Activated CD8-positive, alpha-beta memory T cell treated with anti-CD3 and anti-CD28 coated beads, Interleukin-2, amount 10 ng/mL, durations not matched to agents 7 days and 5 days (primary cell): ENCODE data around the gene TBC1D16. TPM values are rescaled to one million over a fixed set of nuclear protein-coding genes. Genes with fewer than 3 reads are reported as not detected.
"Not testable (repeated sequence)": the region's sequence is repeated elsewhere in the genome, so short reads cannot be mapped to it uniquely, and the experiment has no call there.

ENCODE experiments used
- ATAC-seq: fragments of 150-1000 bp; cut with Tn5 transposase; one replicate; pipeline ENCODE4 v1.10.0; 2021; ENCODE audit warnings: moderate library complexity
- CTCF ChIA-PET: fragments of 350-600 bp; sonication (Branson Sonifier 250); formaldehyde crosslinking; loops from one replicate; lab custom pipeline; 2021; ENCODE audit warnings: antibody characterized with exemption; lab: Charles Lee
- DNase-seq: peaks from one replicate; pipeline ENCODE4 v3.0.0-alpha.2; 2020
- H3K27ac Mint-ChIP-seq: one replicate; pipeline ENCODE4 v1.8.0; 2021; ENCODE audit warnings: mild to moderate bottlenecking, mixed read lengths
- H3K27me3 Mint-ChIP-seq: one replicate; pipeline ENCODE4 v1.8.0; 2021; ENCODE audit warnings: mixed read lengths
- H3K36me3 Mint-ChIP-seq: one replicate; pipeline ENCODE4 v1.8.0; 2021; ENCODE audit warnings: mild to moderate bottlenecking, mixed read lengths
- H3K4me1 Mint-ChIP-seq: one replicate; pipeline ENCODE4 v1.8.0; 2021; ENCODE audit warnings: mixed read lengths
- H3K4me3 Mint-ChIP-seq: one replicate; pipeline ENCODE4 v1.8.0; 2021; ENCODE audit warnings: mild to moderate bottlenecking, moderate library complexity, mixed read lengths
- H3K9me3 Mint-ChIP-seq: one replicate; pipeline ENCODE4 v1.8.0; 2022; ENCODE audit warnings: low read depth, mixed read lengths
- total RNA-seq, 2 experiments: library from RNA; stranded (reverse); gene quantifications; one replicate each; pipeline ENCODE4 v1.2.3, GENCODE V29; 2021

The TBC1D16 gene
- total RNA-seq, 2 experiments from 2014 or later = 1.2 to 2.8 TPM

- Mint-ChIP-seq H3K36me3 (no peaks in the 10 kb centered on the region), H3K4me3 (no peak overlapping the region), H3K9me3 (no peaks in the 10 kb centered on the region), H3K27me3 (peaks cover 16% of the 10 kb centered on the region), H3K27ac (no peak overlapping the region), H3K4me1 (peaks cover 7% of the 10 kb centered on the region)
- ATAC-seq (no peak), DNase-seq (no peak)
- CTCF ChIA-PET = no interaction called here
These were observed 78.8 kb downstream of the TBC1D16 start for GRCh38 chr17:79956853-79957252.

- peaks cover 16% of the 10 kb centered on the region for H3K27me3 Mint-ChIP-seq
- H3K27ac Mint-ChIP-seq, H3K4me1 Mint-ChIP-seq, ATAC-seq, DNase-seq, H3K9me3 Mint-ChIP-seq, H3K36me3 Mint-ChIP-seq, CTCF ChIA-PET, H3K4me3 Mint-ChIP-seq: not testable (repeated sequence)
These were observed 79.3 kb downstream of the TBC1D16 start for GRCh38 chr17:79956441-79956735.

DNA sequence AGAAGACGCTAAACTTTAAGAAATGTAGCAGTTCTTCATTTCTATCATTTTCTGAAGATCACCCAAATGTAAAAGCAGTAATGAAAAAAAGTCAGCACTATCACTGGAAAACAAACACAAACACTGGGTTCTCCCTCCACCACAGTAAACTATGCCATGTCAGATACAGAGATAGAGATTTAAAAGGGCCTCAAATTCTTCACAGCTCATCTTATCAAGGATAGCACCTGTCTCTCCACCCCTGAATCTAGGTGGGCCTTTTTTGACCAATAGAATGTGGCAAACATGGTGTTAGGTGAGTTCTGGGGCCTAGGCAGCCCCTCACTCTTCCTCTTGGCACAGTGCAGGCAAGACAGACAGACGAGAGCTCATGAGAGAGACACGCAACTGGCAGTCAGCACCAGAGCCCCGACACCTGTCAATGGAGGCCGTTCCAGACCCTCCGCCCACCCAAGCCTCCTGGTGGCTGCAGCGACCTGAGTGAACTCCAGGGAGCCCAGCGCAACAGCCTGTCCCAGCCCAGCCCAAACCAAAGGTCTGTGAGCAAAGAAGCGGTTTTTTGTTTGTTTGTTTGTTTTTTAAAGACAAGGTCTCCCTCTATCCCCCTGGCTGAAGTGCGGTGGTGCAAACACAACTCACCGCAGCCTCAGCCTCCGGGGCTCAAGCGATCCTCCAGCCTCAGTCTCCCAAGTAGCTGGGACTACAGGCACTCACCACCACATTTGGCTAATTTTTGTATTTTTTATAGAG, 79.8 kb downstream of the TBC1D16 start:
- Mint-ChIP-seq H3K27ac (no peak overlapping the region), H3K4me1 (peaks cover 3% of the 10 kb centered on the region), H3K9me3 (no peaks in the 10 kb centered on the region), H3K4me3 (no peak overlapping the region), H3K27me3 (peaks cover 16% of the 10 kb centered on the region), H3K36me3 (no peaks in the 10 kb centered on the region)
- ATAC-seq = no peak
- CTCF ChIA-PET = interaction anchor here (0.7 kb wide), 1 partner anchor 52 kb away, joined by 5 read pairs; no protein-coding TSS in a partner anchor
- DNase-seq = no peak

- DNase-seq (no peak), ATAC-seq (no peak)
- Mint-ChIP-seq H3K36me3 (no peaks in the 10 kb centered on the region), H3K27me3 (peaks cover 16% of the 10 kb centered on the region), H3K4me3 (no peak overlapping the region), H3K27ac (no peak overlapping the region), H3K9me3 (no peaks in the 10 kb centered on the region), H3K4me1 (peaks cover under 1% of the 10 kb centered on the region)
- CTCF ChIA-PET = interaction anchor here (0.7 kb wide), 1 partner anchor 53 kb away, joined by 5 read pairs; no protein-coding TSS in a partner anchor
These were observed 80.5 kb downstream of the TBC1D16 start for GRCh38 chr17:79955167-79955549.

DNA sequence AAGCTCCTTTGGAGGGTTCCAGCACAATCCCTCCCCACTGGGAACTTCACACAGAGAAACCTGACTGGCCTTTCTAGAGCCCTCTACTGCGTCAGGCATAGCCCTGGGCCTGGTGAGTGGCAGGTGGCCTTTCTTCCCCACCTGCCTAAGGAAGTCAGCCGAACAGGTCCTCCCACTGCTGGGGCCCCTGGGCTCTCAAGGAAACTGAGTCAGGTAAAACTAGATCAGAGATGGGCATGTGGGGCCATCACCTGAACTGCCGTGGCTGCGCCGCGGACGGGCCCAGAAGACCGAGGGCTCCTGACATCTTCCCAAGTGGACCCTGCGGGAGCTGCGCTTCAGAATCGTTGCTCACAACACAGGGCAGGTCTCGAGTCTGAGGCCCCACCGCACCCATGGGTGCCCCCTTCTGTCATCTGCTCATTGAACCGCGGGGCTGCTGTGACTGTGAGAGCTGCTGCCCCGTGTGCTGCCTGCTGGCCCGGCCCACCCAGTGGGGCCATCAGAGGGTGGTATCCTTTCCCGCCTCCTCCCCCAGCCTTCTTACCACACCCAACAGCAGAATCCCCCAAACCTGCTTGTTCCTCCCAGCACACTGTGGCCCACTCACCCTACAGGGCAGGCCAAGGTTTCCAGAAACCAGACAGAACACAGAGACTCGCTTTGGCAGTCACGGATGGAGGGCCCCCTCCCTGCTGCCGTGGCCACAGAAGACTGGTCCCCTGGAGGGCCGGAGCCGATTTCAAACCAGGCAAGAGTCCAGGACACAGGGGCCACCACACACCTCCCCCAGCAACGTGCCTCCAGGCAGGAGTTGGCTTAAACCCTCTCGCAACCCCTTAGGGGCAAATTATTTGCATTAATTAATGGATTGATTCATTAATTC, 81.1 kb downstream of the TBC1D16 start:
- H3K36me3 Mint-ChIP-seq = no peaks in the 10 kb centered on the region
- no peak overlapping the region for H3K27ac Mint-ChIP-seq
- no peak overlapping the region for H3K4me3 Mint-ChIP-seq
- no peaks in the 10 kb centered on the region for H3K4me1 Mint-ChIP-seq
- ATAC-seq (no peak), DNase-seq (no peak)
- H3K9me3 Mint-ChIP-seq = no peaks in the 10 kb centered on the region
- CTCF ChIA-PET = interaction anchor here (0.7 kb wide), 1 partner anchor 109 kb away, joined by 3 read pairs; no protein-coding TSS in a partner anchor
- peaks cover 15% of the 10 kb centered on the region for H3K27me3 Mint-ChIP-seq

DNA sequence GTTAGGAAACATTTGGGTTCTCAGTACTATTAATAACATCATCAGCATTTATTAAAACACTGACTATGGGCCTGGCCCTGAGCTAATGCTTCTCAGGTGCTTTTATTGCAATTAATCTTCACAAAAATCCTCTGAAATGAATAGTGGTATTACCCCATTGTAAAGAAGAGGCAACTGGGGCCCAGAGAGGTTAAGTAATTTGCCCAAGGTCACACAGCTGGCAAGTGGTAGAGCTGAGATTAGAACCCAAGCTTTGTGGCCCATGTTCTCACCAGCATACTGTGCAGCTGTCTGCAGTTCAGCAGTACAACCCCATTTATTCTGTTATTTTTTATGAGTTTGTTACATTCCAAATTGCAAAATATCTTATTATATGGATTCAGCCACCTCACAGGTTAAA, 82.3 kb downstream of the TBC1D16 start:
- Mint-ChIP-seq H3K36me3 (no peaks in the 10 kb centered on the region), H3K27ac (no peak overlapping the region), H3K27me3 (peaks cover 5% of the 10 kb centered on the region), H3K4me3 (no peak overlapping the region), H3K4me1 (no peaks in the 10 kb centered on the region), H3K9me3 (no peaks in the 10 kb centered on the region)
- no peak for DNase-seq
- no peak for ATAC-seq
- CTCF ChIA-PET = interaction anchor here (0.5 kb wide), 1 partner anchor 158 kb away, joined by 3 read pairs; no protein-coding TSS in a partner anchor

GRCh38 chr17:79952901-79953300, 82.8 kb downstream of the TBC1D16 start:
- CTCF ChIA-PET = no interaction called here
- H3K4me3 Mint-ChIP-seq = no peak overlapping the region

DNA sequence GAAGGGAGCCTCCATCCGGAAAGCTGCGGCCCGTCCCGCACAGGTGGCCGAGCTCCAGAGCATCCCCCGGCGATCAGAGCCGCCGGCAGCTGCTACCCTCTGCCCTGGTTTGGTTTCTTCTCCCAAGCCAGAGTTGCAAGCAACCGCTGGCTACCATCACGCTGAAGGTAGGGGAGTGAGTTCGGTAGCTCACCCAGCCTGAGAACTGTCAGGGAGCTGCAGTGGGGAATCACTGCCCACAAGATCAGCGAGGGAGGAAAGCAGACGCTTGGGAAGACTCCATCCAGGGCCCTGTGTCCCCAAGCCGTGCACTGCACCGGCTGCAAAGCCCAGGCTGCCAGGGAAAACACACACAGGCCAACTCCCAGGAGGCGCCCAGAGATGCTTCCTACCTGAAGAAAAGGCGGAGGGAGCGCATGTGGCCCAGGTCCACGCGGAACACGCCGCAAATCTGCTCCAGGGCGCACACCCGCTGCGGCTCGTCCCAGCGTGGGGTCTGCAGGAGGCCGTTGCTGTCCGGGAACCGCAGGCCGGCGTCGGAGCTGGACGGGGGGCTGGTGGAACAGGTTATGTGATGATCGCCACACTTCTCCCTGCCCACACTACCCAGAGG, 83.3 kb downstream of the TBC1D16 start:
- no peaks in the 10 kb centered on the region for H3K36me3 Mint-ChIP-seq
- no peak overlapping the region for H3K4me3 Mint-ChIP-seq
- ATAC-seq = no peak
- H3K4me1 Mint-ChIP-seq = no peaks in the 10 kb centered on the region
- no peaks in the 10 kb centered on the region for H3K9me3 Mint-ChIP-seq
- H3K27me3 Mint-ChIP-seq = peaks cover 3% of the 10 kb centered on the region
- CTCF ChIA-PET = no interaction called here
- no peak overlapping the region for H3K27ac Mint-ChIP-seq
- no peak for DNase-seq

More at GRCh38 chr17:79952901-79953300, 82.8 kb downstream of the TBC1D16 start:
- DNase-seq (no peak), ATAC-seq (no peak)
- Mint-ChIP-seq H3K27ac (no peak overlapping the region), H3K9me3 (no peaks in the 10 kb centered on the region), H3K36me3 (no peaks in the 10 kb centered on the region), H3K4me1 (no peaks in the 10 kb centered on the region), H3K27me3 (peaks cover 3% of the 10 kb centered on the region)

DNA sequence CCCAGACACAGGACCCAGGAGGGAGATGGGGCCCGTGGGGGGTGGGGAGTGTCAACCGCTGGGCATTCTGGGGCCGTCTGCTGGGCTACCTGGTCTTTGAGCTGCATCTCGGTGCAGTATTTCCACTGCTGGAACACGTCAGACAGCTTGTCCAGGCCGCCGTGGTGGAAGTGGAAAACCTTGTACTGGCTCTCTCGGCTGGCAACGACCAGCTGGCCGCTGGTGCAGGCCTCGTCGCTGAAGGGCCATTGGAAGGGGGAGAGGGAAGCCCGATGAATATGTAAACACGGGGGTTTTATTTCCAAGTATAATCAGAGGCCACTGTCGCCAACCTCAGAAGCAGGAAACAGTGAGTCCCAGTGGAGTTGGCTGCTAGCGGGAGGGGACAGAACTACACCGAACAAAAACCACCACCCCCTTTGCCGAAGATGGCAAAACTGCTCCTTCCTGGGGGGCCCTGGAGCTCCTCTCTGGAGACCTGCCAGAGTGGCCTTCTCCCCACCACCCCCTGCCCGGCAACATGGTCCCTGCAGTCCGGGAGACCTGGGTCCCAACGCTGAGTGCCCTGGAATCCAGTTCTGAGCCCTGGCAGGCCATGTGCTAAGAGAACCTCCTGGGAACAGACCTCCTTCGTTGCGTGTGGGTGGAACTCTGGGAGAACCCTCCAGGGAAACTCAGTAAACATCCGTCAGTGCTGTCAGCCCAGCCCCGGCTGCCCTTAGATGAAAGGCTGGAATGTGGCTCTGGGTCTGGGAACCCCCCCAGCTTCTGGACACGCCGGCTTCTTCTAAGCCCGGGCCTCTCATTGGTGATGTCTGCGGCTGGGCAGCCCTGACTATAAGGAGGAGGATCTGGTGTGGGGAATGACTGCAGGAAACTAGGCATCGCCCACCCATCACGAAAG, 84.1 kb downstream of the TBC1D16 start:
- Mint-ChIP-seq H3K27ac (no peak overlapping the region), H3K4me1 (no peaks in the 10 kb centered on the region), H3K4me3 (no peak overlapping the region), H3K27me3 (no peaks in the 10 kb centered on the region), H3K9me3 (no peaks in the 10 kb centered on the region), H3K36me3 (no peaks in the 10 kb centered on the region)
- DNase-seq (no peak), ATAC-seq (no peak)
- CTCF ChIA-PET = no interaction called here

- Mint-ChIP-seq H3K9me3 (no peaks in the 10 kb centered on the region), H3K36me3 (no peaks in the 10 kb centered on the region), H3K27me3 (no peaks in the 10 kb centered on the region), H3K27ac (no peak overlapping the region), H3K4me1 (no peaks in the 10 kb centered on the region), H3K4me3 (no peak overlapping the region)
- ATAC-seq = no peak
- DNase-seq = no peak
- CTCF ChIA-PET = no interaction called here
These were observed 84.9 kb downstream of the TBC1D16 start for GRCh38 chr17:79950751-79951150.

- no peaks in the 10 kb centered on the region for H3K27me3 Mint-ChIP-seq
- CTCF ChIA-PET = no interaction called here
- H3K36me3 Mint-ChIP-seq = no peaks in the 10 kb centered on the region
- no peak overlapping the region for H3K4me3 Mint-ChIP-seq
- ATAC-seq (no peak), DNase-seq (no peak)
- no peak overlapping the region for H3K27ac Mint-ChIP-seq
- H3K9me3 Mint-ChIP-seq = no peaks in the 10 kb centered on the region
- H3K4me1 Mint-ChIP-seq = no peaks in the 10 kb centered on the region
These were observed 85.4 kb downstream of the TBC1D16 start for GRCh38 chr17:79950306-79950705.

DNA sequence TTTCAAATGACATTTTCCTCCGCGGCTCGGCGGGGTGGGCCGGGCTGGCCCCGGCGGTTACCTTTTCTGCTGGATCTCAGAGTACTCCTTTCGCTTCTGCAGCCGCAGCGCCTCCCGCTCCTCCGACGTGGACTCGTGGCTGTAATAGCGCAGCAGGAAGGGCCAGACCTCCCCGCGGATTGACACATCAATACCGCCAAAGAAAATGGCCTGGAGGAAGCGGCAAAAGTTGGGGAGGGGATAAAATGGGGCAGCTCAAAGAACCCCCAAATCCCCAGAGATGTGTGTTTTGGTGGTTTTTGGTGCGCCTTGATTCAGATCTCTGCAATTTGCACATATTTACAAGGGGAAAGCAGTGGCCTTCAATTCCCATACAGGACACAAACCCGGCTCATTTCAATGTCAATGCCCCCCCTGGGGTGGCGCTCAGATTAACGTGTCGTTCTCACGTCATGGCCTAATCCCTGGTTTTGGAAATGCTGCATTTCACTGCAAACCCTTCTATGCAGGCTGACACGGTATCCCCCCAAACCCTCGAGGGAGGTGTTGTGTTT, 85.9 kb downstream of the TBC1D16 start:
- H3K27ac Mint-ChIP-seq = no peak overlapping the region
- CTCF ChIA-PET = no interaction called here
- DNase-seq = no peak
- no peaks in the 10 kb centered on the region for H3K4me1 Mint-ChIP-seq
- H3K9me3 Mint-ChIP-seq = no peaks in the 10 kb centered on the region
- ATAC-seq = no peak
- H3K4me3 Mint-ChIP-seq = no peak overlapping the region
- no peaks in the 10 kb centered on the region for H3K27me3 Mint-ChIP-seq
- H3K36me3 Mint-ChIP-seq = no peaks in the 10 kb centered on the region
